SK-N-SH (cell line): ENCODE results near the gene DGCR6L. TPM values are rescaled to one million over a fixed set of nuclear protein-coding genes. Genes with fewer than 3 reads are reported as not detected.
"Not testable (repeated sequence)": the region's sequence is repeated elsewhere in the genome, so short reads cannot be mapped to it uniquely, and the experiment has no call there.

Source experiments
- CTCF ChIA-PET: fragments of 300-600, 350-600 bp; formaldehyde crosslinking; extraction: SDS; loops from one replicate; lab custom pipeline; 2021; lab: Yijun Ruan, JAX
- POLR2A ChIA-PET: fragments of 350-600 bp; sonication (Branson Sonifier 250); formaldehyde crosslinking; extraction: SDS; loops from one replicate; lab custom pipeline; 2020; ENCODE audit warnings: antibody characterized with exemption, inconsistent platforms; lab: Yijun Ruan, JAX
- DNase-seq: peaks from one replicate; pipeline ENCODE4 v3.0.0; 2012
- H2AFZ ChIP-seq: fragments of 200-600 bp; sonication (generic); 2 replicates; pipeline ENCODE4 v1.8.1; 2016; ENCODE audit warnings: antibody characterized with exemption, mild to moderate bottlenecking, low read depth
- H3F3A ChIP-seq: fragments of 200-600 bp; sonication (generic); replicated peaks from 2 replicates; pipeline ENCODE3; 2016; ENCODE audit warnings: antibody characterized with exemption, mild to moderate bottlenecking; ENCODE audit not compliant: insufficient read depth
- H3K27ac ChIP-seq, 2 experiments: fragments of 200-500 bp in 1 of 2; fragments of 200-600 bp in 1 of 2; sonication (Bioruptor generic) in 1 of 2; sonication (generic), shearing (Covaris generic) in 1 of 2; 2 replicates each; pipeline versions ENCODE4 v1.5.1 to v1.6.1; 2014 to 2016; ENCODE audit warnings: low read depth in 2 of 2, inconsistent platforms in 1 of 2, low read length in 1 of 2, mild to moderate bottlenecking in 1 of 2, mixed read lengths in 1 of 2
- H3K27me3 ChIP-seq: fragments of 200-600 bp; sonication (generic), shearing (Covaris generic); 2 replicates; pipeline ENCODE4 v1.6.1; 2016; ENCODE audit warnings: mixed run types; ENCODE audit not compliant: insufficient read depth
- H3K36me3 ChIP-seq, 2 experiments: fragments of 200-500 bp in 1 of 2; fragments of 200-600 bp in 1 of 2; sonication (Bioruptor generic) in 1 of 2; sonication (generic) in 1 of 2; replicated peaks in 1 of 2; 2 replicates each; pipeline versions ENCODE3 to v1.5.1; 2014 to 2016; ENCODE audit warnings: low read length in 1 of 2, mild to moderate bottlenecking in 1 of 2; ENCODE audit not compliant: insufficient read depth in 2 of 2, control insufficient read depth in 1 of 2
- H3K4me1 ChIP-seq, 2 experiments: fragments of 200-500 bp in 1 of 2; fragments of 200-600 bp in 1 of 2; sonication (Bioruptor generic) in 1 of 2; sonication (generic), shearing (Covaris generic) in 1 of 2; 2 replicates each; pipeline versions ENCODE4 v1.5.1 to v1.6.1; 2014 to 2016; ENCODE audit warnings: low read depth in 1 of 2, low read length in 1 of 2, mixed run types in 1 of 2; ENCODE audit not compliant: insufficient read depth in 2 of 2, control insufficient read depth in 1 of 2
- H3K4me2 ChIP-seq: fragments of 200-600 bp; sonication (generic), shearing (Covaris generic); 2 replicates; pipeline ENCODE4 v1.6.1; 2017; ENCODE audit warnings: mixed run types
- H3K4me3 ChIP-seq, 2 experiments: fragments of 200-500 bp in 1 of 2; fragments of 200-600 bp in 1 of 2; sonication (Bioruptor generic) in 1 of 2; sonication (generic), shearing (Covaris generic) in 1 of 2; 2 replicates each; pipeline versions ENCODE4 v1.5.1 to v1.8.1; 2014 to 2016; ENCODE audit warnings: low read depth in 2 of 2, inconsistent platforms in 1 of 2, low read length in 1 of 2, mild to moderate bottlenecking in 1 of 2, mixed read lengths in 1 of 2, moderate library complexity in 1 of 2
- H3K79me2 ChIP-seq: fragments of 200-600 bp; sonication (generic); 2 replicates; pipeline ENCODE4 v1.8.1; 2017; ENCODE audit warnings: mild to moderate bottlenecking; ENCODE audit not compliant: insufficient read depth
- H3K9ac ChIP-seq: fragments of 200-600 bp; sonication (generic); 2 replicates; pipeline ENCODE4 v1.6.1; 2017; ENCODE audit warnings: mixed run types
- H3K9me2 ChIP-seq: fragments of 200-600 bp; sonication (generic); 2 replicates; pipeline ENCODE4 v1.6.1; 2017; ENCODE audit warnings: mixed run types
- H3K9me3 ChIP-seq: fragments of 200-600 bp; sonication (generic); 2 replicates; pipeline ENCODE4 v1.6.1; 2017; ENCODE audit warnings: mixed run types, mild to moderate bottlenecking, moderate library complexity
- H4K20me1 ChIP-seq: fragments of 200-600 bp; sonication (generic); 2 replicates; pipeline ENCODE4 v1.6.1; 2017; ENCODE audit warnings: mild to moderate bottlenecking, mixed run types; ENCODE audit not compliant: insufficient read depth
- CHD2 ChIP-seq: fragments of 150-350 bp; IDR thresholded peaks from 2 replicates; pipeline ENCODE4 v1.6.1; 2018; ENCODE audit warnings: low read length; ENCODE audit not compliant: partially characterized antibody
- CTCF ChIP-seq: fragments of 200-600 bp; sonication (generic); IDR thresholded peaks from 2 replicates; pipeline ENCODE4 v1.6.1; 2017; ENCODE audit warnings: antibody characterized with exemption, mild to moderate bottlenecking, moderate library complexity
- EP300 ChIP-seq, 2 experiments: IDR thresholded peaks; 2 replicates each; pipeline versions ENCODE4 v1.4.0 to v1.6.1; 2012; ENCODE audit warnings: borderline replicate concordance in 1 of 2, low read depth in 1 of 2, low read length in 1 of 2
- FOSL2 ChIP-seq: IDR thresholded peaks from 2 replicates; pipeline ENCODE4 v1.4.0; 2012; ENCODE audit warnings: low read depth, mild to moderate bottlenecking, moderate library complexity, borderline replicate concordance
- FOXJ3 ChIP-seq: sonication (generic); formaldehyde crosslinking; IDR thresholded peaks from 2 replicates; pipeline ENCODE4 v1.5.1; 2020; ENCODE audit warnings: mild to moderate bottlenecking, missing genetic modification reagents
- GABPA ChIP-seq: IDR thresholded peaks from 2 replicates; pipeline ENCODE4 v1.4.0; 2012; ENCODE audit warnings: low read depth, mild to moderate bottlenecking
- GATA2 ChIP-seq: sonication (generic); formaldehyde crosslinking; IDR thresholded peaks from 2 replicates; pipeline ENCODE4 v1.5.0; 2020; ENCODE audit warnings: mild to moderate bottlenecking, missing genetic modification reagents
- JUND ChIP-seq: IDR thresholded peaks from 2 replicates; pipeline ENCODE4 v1.4.0; 2012
- MEF2A ChIP-seq: IDR thresholded peaks from 2 replicates; pipeline ENCODE4 v1.4.0; 2012; ENCODE audit warnings: low read depth, borderline replicate concordance
- NFIC ChIP-seq: IDR thresholded peaks from 2 replicates; pipeline ENCODE4 v1.4.0; 2012; ENCODE audit warnings: borderline replicate concordance
- NRF1 ChIP-seq: IDR thresholded peaks from 2 replicates; pipeline ENCODE4 v1.6.1; 2012; ENCODE audit warnings: low read depth, mild to moderate bottlenecking, low read length
- RCOR1 ChIP-seq: fragments of 150-350 bp; IDR thresholded peaks from 2 replicates; pipeline ENCODE4 v1.6.1; 2017; ENCODE audit warnings: antibody characterized with exemption, low read length
- RFX5 ChIP-seq: IDR thresholded peaks from 2 replicates; pipeline ENCODE4 v1.6.1; 2012; ENCODE audit warnings: mild to moderate bottlenecking, improper control_type of control experiment, low read length
- RXRA ChIP-seq: IDR thresholded peaks from 2 replicates; pipeline ENCODE4 v1.4.0; 2012; ENCODE audit warnings: low read depth, mild to moderate bottlenecking, borderline replicate concordance
- SIN3A ChIP-seq: IDR thresholded peaks from 2 replicates; pipeline ENCODE4 v1.6.1; 2012; ENCODE audit warnings: low read depth, mild to moderate bottlenecking, low read length, moderate library complexity, borderline replicate concordance
- TAF1 ChIP-seq: IDR thresholded peaks from 2 replicates; pipeline ENCODE4 v1.6.1; 2012; ENCODE audit warnings: low read depth, mild to moderate bottlenecking, low read length, moderate library complexity, borderline replicate concordance
- TCF12 ChIP-seq: IDR thresholded peaks from 2 replicates; pipeline ENCODE4 v1.4.0; 2012
- TEAD4 ChIP-seq: IDR thresholded peaks from 2 replicates; pipeline ENCODE4 v1.4.0; 2012; ENCODE audit warnings: mild to moderate bottlenecking, borderline replicate concordance; ENCODE audit not compliant: insufficient read depth
- USF2 ChIP-seq: fragments of 150-350 bp; IDR thresholded peaks from 2 replicates; pipeline ENCODE4 v1.6.1; 2017; ENCODE audit warnings: antibody characterized with exemption, low read length, low read depth, borderline replicate concordance
- YY1 ChIP-seq: IDR thresholded peaks from 2 replicates; pipeline ENCODE4 v1.4.0; 2012; ENCODE audit warnings: low read depth, mild to moderate bottlenecking
- WGBS: methylation state at CpG from one replicate; pipeline ENCODE4 v1.1.6; 2017; ENCODE audit warnings: low lambda C conversion rate; 5-methylcytosine and 5-hydroxymethylcytosine counted together
- polyA plus RNA-seq, 3 experiments: library from polyadenylated mRNA; depleted of rRNA; stranded (reverse); fragments of >200 nt; gene quantifications; 2 replicates each; pipeline ENCODE4 v1.2.3, GENCODE V29; 2012

Gene DGCR6L
- polyA plus RNA-seq, 1 of the 3 experiments (the other 2 are of a cell fraction) = 59.8 TPM

- TF ChIP-seq TCF12 (no peak), JUND (no peak), RFX5 (no peak), CHD2 (no peak), NRF1 (no peak), RCOR1 (no peak), FOSL2 (no peak), MEF2A (no peak), RXRA (no peak), TEAD4 (no peak), YY1 (no peak), SIN3A (no peak)
- 59% methylated on average over 7 of the region's 9 CpGs for WGBS
- Histone ChIP-seq H3F3A (no peaks in the 10 kb centered on the region), H3K4me3 (no peak overlapping the region), H3K36me3 (no peaks in the 10 kb centered on the region), H3K27me3 (peaks cover 12% of the 10 kb centered on the region), H3K4me1 (peaks cover 0 to 24% of the 10 kb centered on the region in 2 experiments; a peak in 1 of 4 replicates), H3K9me2 (no peaks in the 10 kb centered on the region), H3K27ac (no peak overlapping the region), H3K79me2 (no peaks in the 10 kb centered on the region), H3K9ac (no peak overlapping the region), H2AFZ (no peak overlapping the region), H3K9me3 (no peaks in the 10 kb centered on the region), H4K20me1 (no peaks in the 10 kb centered on the region), H3K4me2 (no peak overlapping the region)
- ChIA-PET CTCF (no interaction called here), POLR2A (no interaction called here)
- DNase-seq = no peak
These were observed 15.2 kb downstream of the DGCR6L start for GRCh38 chr22:20304646-20305045.

- H2AFZ ChIP-seq, CTCF ChIA-PET, H3K79me2 ChIP-seq, H3K4me2 ChIP-seq, H3K36me3 ChIP-seq, H3K9ac ChIP-seq, H4K20me1 ChIP-seq, H3K4me3 ChIP-seq, H3K9me2 ChIP-seq, H3F3A ChIP-seq, POLR2A ChIA-PET, DNase-seq, H3K9me3 ChIP-seq, H3K27ac ChIP-seq: not testable (repeated sequence)
- Histone ChIP-seq H3K4me1 (peaks cover 0 to 12% of the 10 kb centered on the region in 2 experiments; a peak in 1 of 4 replicates), H3K27me3 (peaks cover 12% of the 10 kb centered on the region)
- WGBS = 63% methylated on average over 6 of the region's 7 CpGs
These were observed 16.7 kb downstream of the DGCR6L start for GRCh38 chr22:20303229-20303534.

- Histone ChIP-seq H3K9me2 (no peaks in the 10 kb centered on the region), H3K9ac (no peak overlapping the region), H3K9me3 (no peaks in the 10 kb centered on the region), H3K36me3 (no peaks in the 10 kb centered on the region), H3K4me3 (no peak overlapping the region), H3K27ac (no peak overlapping the region), H4K20me1 (no peaks in the 10 kb centered on the region), H3K27me3 (peaks cover 12% of the 10 kb centered on the region), H2AFZ (no peak overlapping the region), H3K79me2 (no peaks in the 10 kb centered on the region), H3K4me1 (peaks cover 0 to 10% of the 10 kb centered on the region in 2 experiments; a peak in 1 of 4 replicates), H3K4me2 (no peak overlapping the region), H3F3A (no peaks in the 10 kb centered on the region)
- POLR2A ChIA-PET = no interaction called here
- DNase-seq = no peak
- CTCF ChIA-PET = interaction anchor here (1.5 kb wide), 1 partner anchor 146 kb away, joined by 3 read pairs; no protein-coding TSS in a partner anchor
- WGBS = 75% methylated on average over 7 of the region's 13 CpGs
- TF ChIP-seq USF2 = no peak
- TF ChIP-seq CTCF = no peak
- no peak for TF ChIP-seq GATA2 (CRISPR knock-in tag)
- TF ChIP-seq NFIC = no peak
- no peak for TF ChIP-seq RXRA
- TF ChIP-seq TAF1 = no peak
- TF ChIP-seq FOXJ3 = no peak
- no peak for TF ChIP-seq NRF1
- TF ChIP-seq GABPA = no peak
- TF ChIP-seq FOSL2 = no peak
- no peak for TF ChIP-seq EP300 (IDR thresholded peaks at IDR 0.05; ENCODE audit: borderline replicate concordance in 1 of 2, low read depth in 1 of 2, low read length in 1 of 2)
These were observed 17.2 kb downstream of the DGCR6L start for GRCh38 chr22:20302438-20303228.
